Sigmoid colon (tissue), 4 donors: ENCODE measurements around the gene CRISPLD2.

Experiments used
- CTCF ChIP-seq, 4 experiments: fragments of 450-650 bp in 3 of 4; fragments of 200-600 bp in 1 of 4; IDR thresholded peaks; one replicate each; pipeline ENCODE4 v1.5.1; 2016 to 2019; ENCODE audit warnings: antibody characterized with exemption in 4 of 4, mild to moderate bottlenecking in 3 of 4, moderate library complexity in 2 of 4
- EP300 ChIP-seq, 4 donors: sonication (generic); formaldehyde crosslinking; IDR thresholded peaks; one replicate each; pipeline ENCODE4 v1.6.1; 2017; ENCODE audit warnings: antibody characterized with exemption in 4 of 4
- POLR2A ChIP-seq, 2 donors: fragments of 450-650 bp; IDR thresholded peaks; one replicate each; pipeline ENCODE4 v1.6.1; 2016; ENCODE audit warnings: antibody characterized with exemption in 2 of 2, mild to moderate bottlenecking in 2 of 2, moderate library complexity in 2 of 2
- POLR2AphosphoS5 ChIP-seq, 4 donors: sonication (generic); formaldehyde crosslinking; IDR thresholded peaks; one replicate each; pipeline ENCODE4 v1.6.1; 2017; ENCODE audit warnings: antibody characterized with exemption in 4 of 4

- TF ChIP-seq CTCF (IDR thresholded peaks at IDR 0.05) (no peak), POLR2A (IDR thresholded peaks at IDR 0.05) (no peak), POLR2AphosphoS5 (IDR thresholded peaks at IDR 0.05) (no peak), EP300 (IDR thresholded peaks at IDR 0.05) (no peak)
These were observed 110.7 kb downstream of the CRISPLD2 start for GRCh38 chr16:84930298-84931106.
